Endothelial cell (in vitro differentiated cells): ENCODE measurements around the gene JAKMIP2. TPM values are rescaled to one million over a fixed set of nuclear protein-coding genes. Genes with fewer than 3 reads are reported as not detected.

Source experiments
- DNase-seq: peaks from one replicate; pipeline ENCODE4 v3.0.0; 2021; ENCODE audit warnings: low spot score
- H3K27ac Mint-ChIP-seq: one replicate; pipeline ENCODE4 v1.8.0; 2021; ENCODE audit warnings: mixed read lengths, inconsistent platforms; ENCODE audit not compliant: unreplicated experiment
- H3K27me3 Mint-ChIP-seq: one replicate; pipeline ENCODE4 v1.8.0; 2021; ENCODE audit warnings: mild to moderate bottlenecking, moderate library complexity, mixed read lengths, inconsistent platforms; ENCODE audit not compliant: unreplicated experiment
- H3K36me3 Mint-ChIP-seq: one replicate; pipeline ENCODE4 v1.8.0; 2021; ENCODE audit warnings: mild to moderate bottlenecking, low read depth, mixed read lengths, inconsistent platforms; ENCODE audit not compliant: unreplicated experiment
- H3K4me1 Mint-ChIP-seq: one replicate; pipeline ENCODE4 v1.8.0; 2021; ENCODE audit warnings: mild to moderate bottlenecking, mixed read lengths, inconsistent platforms; ENCODE audit not compliant: unreplicated experiment
- H3K4me3 Mint-ChIP-seq: one replicate; pipeline ENCODE4 v1.8.0; 2021; ENCODE audit warnings: mild to moderate bottlenecking, mixed read lengths, inconsistent platforms; ENCODE audit not compliant: unreplicated experiment
- H3K9me3 Mint-ChIP-seq: one replicate; pipeline ENCODE4 v1.8.0; 2021; ENCODE audit warnings: mixed read lengths, inconsistent platforms; ENCODE audit not compliant: unreplicated experiment
- total RNA-seq: library from RNA; stranded (reverse); fragmentation: NEBNext Ultra II Directional; extraction: Animal tissue kit (Norgen Biotek cat#: 25700); gene quantifications from one replicate; pipeline ENCODE4 v1.2.1, GENCODE V29; 2021; ENCODE audit not compliant: unreplicated experiment
- TF ChIP-seq, protein P1 (sequence below): fragments of 200-600 bp; sonication (generic); IDR thresholded peaks from one replicate; pipeline ENCODE4 v1.5.0; 2021; ENCODE audit warnings: antibody characterized with exemption; ENCODE audit not compliant: unreplicated experiment

The JAKMIP2 gene
- total RNA-seq, 1 donor from 2014 or later, result 4.3 TPM

DNA sequence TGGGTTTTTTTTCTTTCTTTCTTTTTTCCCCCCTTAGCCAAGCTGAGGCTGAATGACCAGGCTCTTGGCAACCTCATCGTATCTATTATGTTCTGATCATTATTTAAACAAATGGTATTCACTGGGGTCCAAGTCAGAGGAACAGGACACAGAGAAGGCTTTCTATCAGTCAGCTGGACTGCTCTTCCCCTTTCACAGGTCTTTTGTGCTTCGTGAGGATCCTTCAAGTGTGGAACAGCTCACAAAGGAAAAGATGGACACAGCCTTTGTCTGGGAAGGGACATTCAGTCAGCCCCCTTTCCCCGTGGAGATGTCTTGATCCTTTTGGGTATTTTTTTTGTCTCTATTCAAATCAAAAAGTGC is 218.4 kb downstream of the JAKMIP2 start:
- H3K27me3 Mint-ChIP-seq, result no peaks in the 10 kb centered on the region
- no peaks in the 10 kb centered on the region for H3K9me3 Mint-ChIP-seq
- H3K36me3 Mint-ChIP-seq, result no peaks in the 10 kb centered on the region
- H3K27ac Mint-ChIP-seq, result no peak overlapping the region
- TF ChIP-seq, protein P1, sequence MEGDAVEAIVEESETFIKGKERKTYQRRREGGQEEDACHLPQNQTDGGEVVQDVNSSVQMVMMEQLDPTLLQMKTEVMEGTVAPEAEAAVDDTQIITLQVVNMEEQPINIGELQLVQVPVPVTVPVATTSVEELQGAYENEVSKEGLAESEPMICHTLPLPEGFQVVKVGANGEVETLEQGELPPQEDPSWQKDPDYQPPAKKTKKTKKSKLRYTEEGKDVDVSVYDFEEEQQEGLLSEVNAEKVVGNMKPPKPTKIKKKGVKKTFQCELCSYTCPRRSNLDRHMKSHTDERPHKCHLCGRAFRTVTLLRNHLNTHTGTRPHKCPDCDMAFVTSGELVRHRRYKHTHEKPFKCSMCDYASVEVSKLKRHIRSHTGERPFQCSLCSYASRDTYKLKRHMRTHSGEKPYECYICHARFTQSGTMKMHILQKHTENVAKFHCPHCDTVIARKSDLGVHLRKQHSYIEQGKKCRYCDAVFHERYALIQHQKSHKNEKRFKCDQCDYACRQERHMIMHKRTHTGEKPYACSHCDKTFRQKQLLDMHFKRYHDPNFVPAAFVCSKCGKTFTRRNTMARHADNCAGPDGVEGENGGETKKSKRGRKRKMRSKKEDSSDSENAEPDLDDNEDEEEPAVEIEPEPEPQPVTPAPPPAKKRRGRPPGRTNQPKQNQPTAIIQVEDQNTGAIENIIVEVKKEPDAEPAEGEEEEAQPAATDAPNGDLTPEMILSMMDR, result no peak
- no peaks in the 10 kb centered on the region for H3K4me1 Mint-ChIP-seq
- DNase-seq, result no peak
- no peak overlapping the region for H3K4me3 Mint-ChIP-seq

DNA sequence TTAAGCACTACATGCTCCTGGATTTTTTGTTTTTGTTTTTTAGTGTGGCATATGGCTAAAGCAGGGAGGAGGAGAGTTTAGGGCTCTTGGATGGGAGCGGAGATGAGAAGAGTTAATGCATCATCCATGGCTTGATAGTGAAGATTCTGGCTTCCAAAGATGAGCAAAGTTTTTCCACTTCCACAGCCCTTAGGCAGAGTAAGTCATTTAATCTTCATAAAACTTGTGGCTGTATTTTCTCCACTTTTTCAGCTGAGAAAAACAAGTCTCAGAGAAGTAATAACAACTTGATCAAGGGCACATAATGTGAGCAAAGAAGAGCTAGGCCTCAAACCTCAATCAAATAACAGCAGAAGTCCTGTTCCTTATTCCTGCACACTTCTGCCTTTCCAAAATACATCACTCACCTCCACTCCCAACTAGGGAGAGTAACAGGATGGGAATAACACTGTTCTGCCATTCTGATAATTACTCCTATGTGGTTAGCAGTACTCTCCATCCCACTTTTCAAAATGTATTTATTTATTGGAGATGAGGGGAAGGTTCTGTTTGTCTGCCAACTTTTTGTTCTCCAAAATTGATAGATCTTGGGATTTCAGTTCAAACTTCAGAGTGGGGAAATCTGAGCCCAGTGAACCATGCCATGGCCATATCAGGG is 218.9 kb downstream of the JAKMIP2 start:
- H3K27ac Mint-ChIP-seq, result no peak overlapping the region
- no peaks in the 10 kb centered on the region for H3K4me1 Mint-ChIP-seq
- DNase-seq, result no peak
- H3K9me3 Mint-ChIP-seq, result no peaks in the 10 kb centered on the region
- H3K4me3 Mint-ChIP-seq, result no peak overlapping the region
- TF ChIP-seq, protein P1, result no peak
- H3K27me3 Mint-ChIP-seq, result no peaks in the 10 kb centered on the region
- no peaks in the 10 kb centered on the region for H3K36me3 Mint-ChIP-seq

DNA sequence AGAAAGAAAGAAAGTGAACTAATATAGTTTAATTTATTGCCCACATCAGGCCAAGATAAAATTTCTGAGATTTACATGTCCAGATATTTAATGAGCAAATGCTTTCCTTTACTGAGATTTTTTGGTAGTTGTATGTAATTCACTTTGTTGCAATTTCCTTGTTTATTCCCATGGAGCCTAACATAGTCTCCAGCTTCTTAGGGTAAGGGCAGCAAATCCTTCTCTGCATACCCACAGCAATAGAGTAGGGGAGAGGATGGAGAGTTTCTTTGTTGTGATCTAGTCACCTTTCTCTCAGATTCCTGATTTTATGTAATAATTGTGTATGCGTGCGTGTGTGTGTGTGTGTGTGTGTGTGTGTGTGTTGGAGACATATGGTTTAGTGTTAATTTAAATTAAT is 221.1 kb downstream of the JAKMIP2 start:
- Mint-ChIP-seq H3K9me3 (no peaks in the 10 kb centered on the region), H3K4me3 (no peak overlapping the region), H3K27ac (no peak overlapping the region), H3K36me3 (no peaks in the 10 kb centered on the region), H3K27me3 (no peaks in the 10 kb centered on the region), H3K4me1 (no peaks in the 10 kb centered on the region)
- TF ChIP-seq, protein P1, result no peak
- DNase-seq, result no peak

DNA sequence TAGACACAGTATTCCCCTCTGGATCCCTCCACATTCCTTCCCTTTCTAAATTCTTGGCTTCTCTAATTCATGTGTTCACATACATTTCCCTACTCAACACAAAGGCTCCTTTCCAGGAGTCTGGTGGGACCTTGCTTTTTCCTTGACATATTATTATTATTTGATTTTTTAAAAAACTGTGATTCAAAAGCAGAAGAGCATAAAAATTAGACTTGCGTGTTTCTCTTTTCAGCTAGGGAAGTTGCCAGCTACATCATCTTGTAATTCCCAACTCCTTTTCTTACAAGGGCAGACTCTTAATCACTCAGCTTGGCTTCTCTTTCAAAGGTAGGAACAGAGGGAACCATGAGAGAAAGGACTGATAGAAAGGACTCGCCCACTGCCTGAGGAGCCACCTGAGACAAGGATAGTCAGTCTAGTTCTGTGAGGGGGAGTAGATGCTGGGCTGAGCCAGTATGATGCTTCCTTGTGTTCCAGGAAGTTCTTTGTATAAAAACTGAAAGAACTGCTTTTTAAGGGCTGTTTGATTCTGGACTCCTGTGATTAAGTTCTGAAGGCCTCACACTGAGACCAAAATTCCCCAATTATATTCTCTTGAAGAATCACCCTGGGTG is 221.7 kb downstream of the JAKMIP2 start:
- DNase-seq, result no peak
- H3K4me1 Mint-ChIP-seq, result no peaks in the 10 kb centered on the region
- H3K27ac Mint-ChIP-seq, result no peak overlapping the region
- no peak overlapping the region for H3K4me3 Mint-ChIP-seq
- no peaks in the 10 kb centered on the region for H3K9me3 Mint-ChIP-seq
- H3K27me3 Mint-ChIP-seq, result no peaks in the 10 kb centered on the region
- TF ChIP-seq, protein P1, result no peak
- H3K36me3 Mint-ChIP-seq, result no peaks in the 10 kb centered on the region

DNA sequence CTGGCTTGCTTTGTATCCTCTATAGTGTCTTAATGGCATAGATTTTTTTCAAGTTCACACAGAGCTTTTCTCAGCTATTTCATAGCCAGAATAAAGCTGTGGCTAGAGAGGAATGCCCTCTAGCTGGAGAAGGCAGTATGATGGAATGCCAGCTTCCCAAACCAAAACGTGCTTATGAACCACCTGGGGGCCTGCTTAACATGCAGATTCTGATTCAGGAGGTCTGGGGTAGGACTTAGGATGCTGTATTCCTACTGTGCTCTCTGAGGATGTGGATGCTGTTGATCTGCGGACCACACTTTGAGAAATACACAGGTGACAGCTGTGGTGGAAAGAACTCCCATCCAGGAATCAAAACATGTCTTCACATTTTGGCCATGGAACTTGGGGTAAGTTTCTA is 222.8 kb downstream of the JAKMIP2 start:
- H3K4me3 Mint-ChIP-seq, result no peak overlapping the region
- no peak for DNase-seq

More for the DNA sequence above, 222.8 kb downstream of the JAKMIP2 start:
- H3K36me3 Mint-ChIP-seq, result no peaks in the 10 kb centered on the region
- TF ChIP-seq, protein P1, result no peak
- H3K27me3 Mint-ChIP-seq, result no peaks in the 10 kb centered on the region
- H3K27ac Mint-ChIP-seq, result no peak overlapping the region
- no peaks in the 10 kb centered on the region for H3K9me3 Mint-ChIP-seq
- no peaks in the 10 kb centered on the region for H3K4me1 Mint-ChIP-seq
